22Rv1 (cell line): ENCODE results near the gene AEN.

ENCODE experiments used
- CTCF ChIP-seq: fragments of 450-650 bp; IDR thresholded peaks from 2 replicates; pipeline ENCODE4 v1.5.1; 2017; ENCODE audit warnings: mild to moderate bottlenecking
- ZFX ChIP-seq: fragments of 450-650 bp; IDR thresholded peaks from 2 replicates; pipeline ENCODE4 v1.6.1; 2017; ENCODE audit warnings: antibody characterized with exemption, borderline replicate concordance

DNA sequence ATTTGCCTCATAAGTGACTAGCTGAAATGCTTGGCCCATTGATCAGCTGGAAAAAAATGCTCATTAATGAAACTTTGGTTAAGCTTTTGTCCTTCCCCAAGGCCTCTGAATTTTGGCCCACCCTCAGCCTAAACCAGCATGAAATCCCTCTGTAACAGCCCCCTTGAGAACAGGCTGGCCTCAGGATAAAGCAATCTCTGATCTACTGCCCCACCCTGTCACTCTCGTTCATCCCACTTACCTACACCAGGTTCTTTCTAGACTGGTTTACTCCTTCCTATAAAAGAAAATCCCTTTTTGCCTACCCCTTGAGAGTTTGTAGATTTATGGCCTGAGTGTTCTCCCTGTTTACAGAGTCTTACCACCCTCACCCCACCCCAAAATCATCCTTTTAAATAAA is 3.4 kb upstream of the AEN start:
- TF ChIP-seq CTCF (no peak), ZFX (no peak)
